ENCODE data around the gene CLBA1.

- TF ChIP-seq CTCF (conservative IDR thresholded peaks at IDR 0.05; ENCODE audit: low read length) (no peak), EZH2phosphoT487 (IDR thresholded peaks at IDR 0.05; ENCODE audit: borderline replicate concordance) (no peak)
Measured at GRCh38 chr14:104970231-104971068, 15.1 kb upstream of the CLBA1 start.

All from Loucy (cell line).